MM.1S (cell line): ENCODE results near the gene SEMA6C.

Experiments used
- DNase-seq: peaks from one replicate; pipeline ENCODE4 v3.0.0-alpha.2; 2015
- H2AFZ ChIP-seq: fragments of 300-600 bp; sonication (generic); 2 replicates; pipeline ENCODE4 v1.6.0; 2016; ENCODE audit warnings: antibody characterized with exemption, low read length
- H3F3A ChIP-seq: fragments of 300-600 bp; sonication (generic); 2 replicates; pipeline ENCODE4 v1.6.1; 2016; ENCODE audit warnings: mild to moderate bottlenecking, antibody characterized with exemption, low read length, moderate library complexity, mixed read lengths; ENCODE audit not compliant: insufficient read depth
- H3K27ac ChIP-seq: fragments of 300-600 bp; sonication (generic); 2 replicates; pipeline ENCODE4 v1.5.1; 2016; ENCODE audit warnings: mild to moderate bottlenecking, low read length
- H3K27me3 ChIP-seq: fragments of 300-600 bp; sonication (generic); replicated peaks from 2 replicates; pipeline ENCODE4 v1.6.0; 2016; ENCODE audit warnings: low read length; ENCODE audit not compliant: insufficient read depth
- H3K36me3 ChIP-seq: fragments of 300-600 bp; sonication (generic); replicated peaks from 2 replicates; pipeline ENCODE4 v1.6.1; 2016; ENCODE audit warnings: mild to moderate bottlenecking, low read length, mixed read lengths; ENCODE audit not compliant: insufficient read depth
- H3K4me1 ChIP-seq: fragments of 300-600 bp; sonication (generic); 2 replicates; pipeline ENCODE4 v1.6.1; 2016; ENCODE audit warnings: low read length, mixed read lengths
- H3K4me2 ChIP-seq: fragments of 300-600 bp; sonication (generic); 2 replicates; pipeline ENCODE4 v1.6.0; 2016; ENCODE audit warnings: low read depth, low read length
- H3K4me3 ChIP-seq: fragments of 300-600 bp; sonication (generic); 2 replicates; pipeline ENCODE4 v1.5.1; 2016; ENCODE audit warnings: low read length, mixed read lengths
- H3K79me2 ChIP-seq: fragments of 300-600 bp; sonication (generic); 2 replicates; pipeline ENCODE4 v1.6.1; 2016; ENCODE audit warnings: mixed run types, low read length, mixed read lengths
- H3K9ac ChIP-seq: fragments of 300-600 bp; sonication (generic); 2 replicates; pipeline ENCODE4 v1.6.1; 2016; ENCODE audit warnings: low read length, mixed read lengths
- H3K9me2 ChIP-seq: fragments of 300-600 bp; sonication (generic); replicated peaks from 2 replicates; pipeline ENCODE4 v1.6.1; 2016; ENCODE audit warnings: mild to moderate bottlenecking, low read length, mixed read lengths; ENCODE audit not compliant: insufficient read depth
- H3K9me3 ChIP-seq: fragments of 300-600 bp; sonication (generic); replicated peaks from 2 replicates; pipeline ENCODE4 v1.6.1; 2016; ENCODE audit warnings: mild to moderate bottlenecking, low read length, mixed read lengths; ENCODE audit not compliant: insufficient read depth
- H4K20me1 ChIP-seq: fragments of 300-600 bp; sonication (generic); 2 replicates; pipeline ENCODE4 v1.6.1; 2016; ENCODE audit warnings: mild to moderate bottlenecking, low read length, moderate library complexity, mixed read lengths; ENCODE audit not compliant: insufficient read depth
- EZH2 ChIP-seq: fragments of 300-600 bp; sonication (generic); optimal IDR thresholded peaks from 2 replicates; pipeline ENCODE3; 2017; ENCODE audit warnings: low read depth, mild to moderate bottlenecking, antibody characterized with exemption, low read length, mixed read lengths
- EZH2phosphoT487 ChIP-seq: fragments of 300-600 bp; sonication (generic); IDR thresholded peaks from 2 replicates; pipeline ENCODE4 v1.6.1; 2018; ENCODE audit warnings: antibody characterized with exemption, low read length
- TF ChIP-seq, protein P1 (sequence below): fragments of 300-600 bp; sonication (generic); IDR thresholded peaks from 2 replicates; pipeline ENCODE4 v1.5.1; 2016; ENCODE audit warnings: antibody characterized with exemption, low read length, mixed read lengths

SEMA6C gene

GRCh38 chr1:151158751-151159251 lies 12.4 kb upstream of the SEMA6C start:
- no peaks in the 10 kb centered on the region for H3K9me2 ChIP-seq
- no peaks in the 10 kb centered on the region for H3K27me3 ChIP-seq
- H3K9me3 ChIP-seq: no peaks in the 10 kb centered on the region
- no peak overlapping the region for H3K4me3 ChIP-seq
- H2AFZ ChIP-seq: no peak overlapping the region
- no peaks in the 10 kb centered on the region for H3K4me1 ChIP-seq
- no peaks in the 10 kb centered on the region for H3K79me2 ChIP-seq
- no peak for DNase-seq
- no peaks in the 10 kb centered on the region for H3K36me3 ChIP-seq
- H4K20me1 ChIP-seq: no peaks in the 10 kb centered on the region
- H3K27ac ChIP-seq: no peak overlapping the region
- H3F3A ChIP-seq: no peaks in the 10 kb centered on the region
- H3K4me2 ChIP-seq: no peak overlapping the region
- H3K9ac ChIP-seq: no peak overlapping the region
- TF ChIP-seq, protein P1, sequence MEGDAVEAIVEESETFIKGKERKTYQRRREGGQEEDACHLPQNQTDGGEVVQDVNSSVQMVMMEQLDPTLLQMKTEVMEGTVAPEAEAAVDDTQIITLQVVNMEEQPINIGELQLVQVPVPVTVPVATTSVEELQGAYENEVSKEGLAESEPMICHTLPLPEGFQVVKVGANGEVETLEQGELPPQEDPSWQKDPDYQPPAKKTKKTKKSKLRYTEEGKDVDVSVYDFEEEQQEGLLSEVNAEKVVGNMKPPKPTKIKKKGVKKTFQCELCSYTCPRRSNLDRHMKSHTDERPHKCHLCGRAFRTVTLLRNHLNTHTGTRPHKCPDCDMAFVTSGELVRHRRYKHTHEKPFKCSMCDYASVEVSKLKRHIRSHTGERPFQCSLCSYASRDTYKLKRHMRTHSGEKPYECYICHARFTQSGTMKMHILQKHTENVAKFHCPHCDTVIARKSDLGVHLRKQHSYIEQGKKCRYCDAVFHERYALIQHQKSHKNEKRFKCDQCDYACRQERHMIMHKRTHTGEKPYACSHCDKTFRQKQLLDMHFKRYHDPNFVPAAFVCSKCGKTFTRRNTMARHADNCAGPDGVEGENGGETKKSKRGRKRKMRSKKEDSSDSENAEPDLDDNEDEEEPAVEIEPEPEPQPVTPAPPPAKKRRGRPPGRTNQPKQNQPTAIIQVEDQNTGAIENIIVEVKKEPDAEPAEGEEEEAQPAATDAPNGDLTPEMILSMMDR: no peak
- TF ChIP-seq EZH2 (no peak), EZH2phosphoT487 (no peak)

- Histone ChIP-seq H3K9ac (no peak overlapping the region), H3K4me2 (no peak overlapping the region), H3K9me3 (no peaks in the 10 kb centered on the region), H3K27me3 (no peaks in the 10 kb centered on the region), H3K4me1 (no peaks in the 10 kb centered on the region), H2AFZ (no peak overlapping the region), H3K36me3 (no peaks in the 10 kb centered on the region), H3K9me2 (no peaks in the 10 kb centered on the region), H3K4me3 (no peak overlapping the region), H3F3A (no peaks in the 10 kb centered on the region), H3K79me2 (no peaks in the 10 kb centered on the region), H3K27ac (no peak overlapping the region), H4K20me1 (no peaks in the 10 kb centered on the region)
- TF ChIP-seq, protein P1: no peak
- no peak for TF ChIP-seq EZH2
- no peak for TF ChIP-seq EZH2phosphoT487
- DNase-seq: no peak
Observed at GRCh38 chr1:151158326-151158725, 11.9 kb upstream of the SEMA6C start.

DNA sequence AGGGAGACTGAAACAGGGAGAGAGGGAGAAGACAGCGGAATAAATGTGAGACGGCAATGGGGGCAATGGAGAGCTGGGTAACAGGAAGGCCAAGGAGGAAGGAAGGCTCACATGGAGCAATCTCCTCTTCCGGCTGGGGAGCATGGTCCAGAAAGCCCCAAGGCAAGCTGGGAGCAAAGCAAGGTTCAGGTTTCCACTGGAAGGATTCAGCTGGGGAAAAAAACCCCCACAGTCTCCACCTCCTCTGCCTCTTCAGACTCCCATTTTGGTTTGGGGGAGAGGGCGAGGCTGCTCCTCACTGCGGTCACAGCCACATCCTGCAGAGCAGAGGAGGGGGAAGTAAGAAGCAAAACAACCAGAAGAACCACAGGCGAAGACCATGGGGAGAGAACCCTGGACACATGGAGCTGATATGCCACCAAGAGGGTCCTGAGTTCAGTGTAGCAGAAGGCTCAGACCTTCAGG lies 10.7 kb upstream of the SEMA6C start:
- H3F3A ChIP-seq: no peaks in the 10 kb centered on the region
- no peak overlapping the region for H3K4me2 ChIP-seq
- H3K4me3 ChIP-seq: no peak overlapping the region
- no peak for TF ChIP-seq EZH2
- TF ChIP-seq EZH2phosphoT487: no peak
- TF ChIP-seq, protein P1: no peak
- H3K9me3 ChIP-seq: no peaks in the 10 kb centered on the region
- H3K9me2 ChIP-seq: no peaks in the 10 kb centered on the region
- H3K79me2 ChIP-seq: no peaks in the 10 kb centered on the region
- no peaks in the 10 kb centered on the region for H3K4me1 ChIP-seq
- H3K36me3 ChIP-seq: no peaks in the 10 kb centered on the region
- no peak for DNase-seq
- H3K9ac ChIP-seq: no peak overlapping the region
- H3K27me3 ChIP-seq: no peaks in the 10 kb centered on the region
- no peaks in the 10 kb centered on the region for H4K20me1 ChIP-seq
- no peak overlapping the region for H3K27ac ChIP-seq
- H2AFZ ChIP-seq: no peak overlapping the region
